ENCODE results near the gene SSB. TPM values are rescaled to one million over a fixed set of nuclear protein-coding genes. Genes with fewer than 3 reads are reported as not detected.
"Not testable (repeated sequence)": the region's sequence is repeated elsewhere in the genome, so short reads cannot be mapped to it uniquely, and the experiment has no call there.

SSB gene
- total and polyA plus RNA-seq, 9 of the 15 experiments (the other 6 are each of a cell fraction or from before 2014, with no cell fraction given), result 317 to 849 (median 515) TPM

- H3K27ac ChIP-seq (ENCODE audit: extremely low read depth, low read depth, low read length); DNase-seq (ENCODE audit: extremely low read depth in 1 of 4, low spot score in 3 of 4); POLR2A ChIA-PET; ATAC-seq; H3K4me2 ChIP-seq (ENCODE audit: insufficient read depth, low read length); H3K9ac ChIP-seq (ENCODE audit: insufficient read depth in 1 of 2, low read depth in 2 of 2, low read length in 2 of 2); H3K4me1 ChIP-seq (replicated peaks in 1 of 2; ENCODE audit: control insufficient read depth in 2 of 2, insufficient read depth in 2 of 2, low read length in 2 of 2); FAIRE-seq; H3K36me3 ChIP-seq (ENCODE audit: control insufficient read depth, insufficient read depth, low read length); BruUV-seq (replicated peaks); H4K20me1 ChIP-seq (replicated peaks; ENCODE audit: control insufficient read depth, insufficient read depth, low read length); H3K27me3 ChIP-seq (ENCODE audit: control insufficient read depth in 2 of 2, insufficient read depth in 2 of 2, low read length in 2 of 2); H3K4me3 ChIP-seq; H3K9me3 ChIP-seq (replicated peaks; ENCODE audit: control insufficient read depth, insufficient read depth, low read depth, low read length); intact Hi-C loops (cut with micrococcal nuclease); H2AFZ ChIP-seq (ENCODE audit: low read depth, low read length); CTCF ChIA-PET (ENCODE audit: low intra/inter-chr PET ratio); H3K79me2 ChIP-seq (ENCODE audit: control insufficient read depth, insufficient read depth, low read length); H3K9me1 ChIP-seq (ENCODE audit: control insufficient read depth, insufficient read depth, low read length); in situ Hi-C loops (cut with MboI): not testable (repeated sequence)
- 46% methylated on average over 3 of the region's 3 CpGs for WGBS (ENCODE audit: insufficient coverage, low coverage, missing lambda C conversion rate)
- peak; percentile 64 for TF ChIP-seq ZFP36 (IDR thresholded peaks at IDR 0.05; ENCODE audit: low read depth, low read length, partially characterized antibody)
Measured at GRCh38 chr2:169760798-169761197, 37.9 kb upstream of the SSB start.

GRCh38 chr2:169761251-169761969 lies 37.3 kb upstream of the SSB start:
- intact Hi-C loops (cut with micrococcal nuclease), result no loop called here
- H3K36me3 ChIP-seq (ENCODE audit: control insufficient read depth, insufficient read depth, low read length), result no peaks in the 10 kb centered on the region
- H3K4me1 ChIP-seq (replicated peaks in 1 of 2; ENCODE audit: control insufficient read depth in 2 of 2, insufficient read depth in 2 of 2, low read length in 2 of 2), result no peaks in the 10 kb centered on the region
- no peak overlapping the region for H3K27ac ChIP-seq (ENCODE audit: extremely low read depth, low read depth, low read length)
- WGBS (ENCODE audit: insufficient coverage, low coverage, missing lambda C conversion rate), result 47% methylated on average over 9 of the region's 9 CpGs
- no peak overlapping the region for H2AFZ ChIP-seq (ENCODE audit: low read depth, low read length)
- no peak overlapping the region for H3K4me3 ChIP-seq
- H3K9me3 ChIP-seq (replicated peaks; ENCODE audit: control insufficient read depth, insufficient read depth, low read depth, low read length), result no peaks in the 10 kb centered on the region
- H3K9ac ChIP-seq (ENCODE audit: insufficient read depth in 1 of 2, low read depth in 2 of 2, low read length in 2 of 2), result no peak overlapping the region
- H3K9me1 ChIP-seq (ENCODE audit: control insufficient read depth, insufficient read depth, low read length), result no peaks in the 10 kb centered on the region
- TF ChIP-seq HINFP (tag; conservative IDR thresholded peaks at IDR 0.05; ENCODE audit: low read depth) (no peak), MXI1 (IDR thresholded peaks at IDR 0.05; ENCODE audit: low read depth, low read length) (no peak), HEY1 (CRISPR knock-in tag; IDR thresholded peaks at IDR 0.05; ENCODE audit: borderline replicate concordance) (no peak), TSHZ1 (CRISPR knock-in tag; IDR thresholded peaks at IDR 0.05) (no peak), ZNF175 (CRISPR knock-in tag; IDR thresholded peaks at IDR 0.05; ENCODE audit: low read depth) (no peak), PHB2 (IDR thresholded peaks at IDR 0.05; ENCODE audit: low read depth) (no peak), FOXA1 (IDR thresholded peaks at IDR 0.05; ENCODE audit: borderline replicate concordance) (no peak), KLF16 (IDR thresholded peaks at IDR 0.05) (no peak)
- POLR2A ChIA-PET, result interaction anchor here (0.7 kb wide), 1 partner anchor 7 kb away, joined by 3 read pairs; no protein-coding TSS in a partner anchor
- no peaks in the 10 kb centered on the region for H4K20me1 ChIP-seq (replicated peaks; ENCODE audit: control insufficient read depth, insufficient read depth, low read length)
- BruUV-seq (replicated peaks), result no TSS peak
- no peak overlapping the region for H3K4me2 ChIP-seq (ENCODE audit: insufficient read depth, low read length)
- in situ Hi-C loops (cut with MboI), result no loop called here
- H3K27me3 ChIP-seq (ENCODE audit: control insufficient read depth in 2 of 2, insufficient read depth in 2 of 2, low read length in 2 of 2), result no peaks in the 10 kb centered on the region
- FAIRE-seq, result no peak
- ATAC-seq, result no peak
- H3K79me2 ChIP-seq (ENCODE audit: control insufficient read depth, insufficient read depth, low read length), result no peaks in the 10 kb centered on the region
- CTCF ChIA-PET (ENCODE audit: low intra/inter-chr PET ratio), result no interaction called here
- DNase-seq (ENCODE audit: extremely low read depth in 1 of 4, low spot score in 3 of 4), result no peak
